ENCODE data around the gene TSPEAR.
"Not testable (repeated sequence)": the region's sequence is repeated elsewhere in the genome, so short reads cannot be mapped to it uniquely, and the experiment has no call there.

The TSPEAR gene

DNA sequence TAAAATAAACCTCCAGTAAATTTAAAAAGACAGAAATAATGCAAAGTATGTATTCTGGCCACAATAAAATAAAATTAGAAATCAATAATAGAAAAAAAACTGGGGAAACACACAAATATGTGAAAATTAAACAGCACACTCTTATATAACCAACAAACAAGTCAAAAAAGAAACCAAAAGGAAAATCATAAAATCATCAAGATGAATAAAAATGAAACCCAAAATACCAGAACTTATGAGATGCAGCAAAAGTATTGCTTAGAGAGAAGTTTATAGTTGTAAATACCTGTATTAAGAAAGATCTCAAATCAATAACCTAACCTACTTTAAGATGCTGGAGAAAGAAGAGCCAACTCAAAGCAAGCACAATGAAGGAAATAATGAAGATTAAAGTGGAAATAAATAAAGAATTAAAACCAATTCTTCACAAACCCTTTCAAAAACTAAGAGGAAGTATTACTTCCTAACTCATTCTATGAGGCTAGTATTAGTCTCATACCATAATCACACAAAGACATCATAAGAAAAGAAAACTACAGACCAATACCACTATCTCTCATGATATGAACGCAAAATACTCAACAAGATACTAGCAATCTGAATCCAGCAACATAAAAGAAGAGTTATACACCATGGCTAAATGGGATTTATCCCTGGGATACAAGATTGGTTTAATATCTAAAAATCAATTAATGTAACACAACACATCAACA is 146.3 kb downstream of the TSPEAR start:
- DNase-seq = no peak

DNA sequence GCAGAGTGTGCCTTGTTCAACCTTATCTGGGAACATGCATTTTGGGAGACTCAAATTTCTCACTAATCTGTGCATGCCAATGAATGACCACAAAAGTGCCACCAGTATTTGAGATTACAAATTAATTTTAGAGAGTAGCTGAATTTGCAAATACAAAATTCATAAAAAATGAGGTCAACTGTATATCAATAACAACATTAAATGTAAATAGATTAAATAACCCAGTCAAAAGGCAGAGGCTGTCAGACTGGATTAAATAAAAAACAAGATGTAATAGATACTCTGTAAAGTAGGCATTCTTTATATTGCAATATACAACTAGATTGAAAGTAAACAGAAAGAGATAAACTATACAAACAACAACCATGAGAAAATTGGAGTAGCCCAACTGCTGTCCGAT is 147.3 kb downstream of the TSPEAR start:
- DNase-seq = no peak

DNA sequence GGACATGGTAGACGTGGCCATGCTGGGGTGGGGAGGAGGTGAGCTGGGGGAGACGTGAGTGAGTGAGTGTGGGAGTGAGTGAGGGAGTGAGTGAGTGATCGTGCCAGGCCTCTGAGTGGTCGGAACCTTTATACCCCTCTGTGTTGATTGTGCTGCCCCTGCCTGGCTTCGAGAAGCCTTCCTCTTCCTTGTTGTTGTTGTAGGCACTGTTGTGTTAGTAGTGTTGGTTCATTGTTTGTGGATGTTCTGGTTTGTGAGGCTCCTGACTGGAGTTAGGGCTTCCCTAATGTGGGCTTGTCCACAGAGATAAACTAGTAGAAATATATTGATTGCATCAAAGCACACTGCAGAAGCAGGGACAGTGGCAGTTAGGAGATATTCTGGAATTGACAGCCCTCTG is 152.7 kb downstream of the TSPEAR start, which contains the start of gene KRTAP10-3:
Gene KRTAP10-3, minus strand, starts transcription at position 101 of the 400 bp plus-strand sequence. Its CDS starts 80 bp downstream, at position 21.
- no peak for DNase-seq

DNA sequence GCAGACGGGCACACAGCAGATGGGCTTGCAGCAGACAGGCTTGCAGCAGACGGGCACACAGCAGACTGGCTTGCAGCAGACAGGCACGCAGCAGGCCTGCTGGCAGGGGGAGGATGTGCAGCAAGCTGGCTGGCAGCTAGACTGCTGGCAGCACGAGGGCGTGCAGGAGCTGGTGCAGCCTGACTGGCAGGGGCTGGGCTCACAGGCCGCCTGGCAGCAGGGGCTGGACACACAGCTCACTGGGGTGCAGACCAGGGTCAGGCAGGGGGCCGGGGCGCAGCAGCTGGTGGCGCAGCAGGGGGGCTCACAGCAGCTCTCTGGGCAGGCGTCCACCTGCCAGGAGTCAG is 153.1 kb downstream of the TSPEAR start:
- DNase-seq = not testable (repeated sequence)

DNA sequence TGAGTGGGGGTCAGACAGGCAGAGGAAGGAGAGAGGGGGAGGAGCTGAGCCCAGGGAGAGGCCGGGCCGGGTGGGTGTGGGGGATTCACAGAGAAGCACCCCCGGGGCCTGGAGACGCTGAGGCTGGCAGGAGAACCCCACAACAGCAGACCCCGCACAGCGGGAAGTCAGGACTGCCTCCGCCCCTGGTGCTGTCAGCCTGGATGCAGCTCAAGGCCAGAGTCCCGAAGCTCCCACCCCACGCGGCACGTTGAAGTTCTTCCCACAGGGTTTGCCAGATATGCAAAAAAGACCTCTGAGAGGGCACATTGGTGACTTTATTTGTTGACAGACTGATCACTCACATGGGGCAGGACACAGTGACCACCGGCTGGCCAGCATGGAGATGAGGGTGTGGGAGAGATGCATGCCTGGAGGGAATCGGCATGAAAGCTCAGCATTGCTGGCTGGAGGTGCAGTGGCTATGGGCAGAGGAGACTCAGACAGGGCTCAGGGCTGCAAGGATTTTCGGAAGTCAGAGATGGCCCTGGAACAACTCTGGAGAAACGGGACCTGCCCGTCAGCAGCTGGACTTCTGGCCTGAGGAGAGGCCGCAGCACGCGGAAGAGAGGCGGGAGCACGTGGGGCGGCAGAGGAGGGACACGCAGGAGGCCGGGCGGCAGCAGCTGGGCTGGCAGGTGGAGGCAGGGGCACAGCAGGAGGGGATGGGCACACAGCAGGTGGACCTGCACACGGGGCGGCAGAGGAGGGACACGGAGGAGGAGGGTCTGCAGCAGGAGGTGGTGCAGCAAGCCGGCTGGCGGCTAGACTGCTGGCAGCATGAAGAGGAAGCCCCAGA is 153.7 kb downstream of the TSPEAR start:
- no peak for DNase-seq

DNA sequence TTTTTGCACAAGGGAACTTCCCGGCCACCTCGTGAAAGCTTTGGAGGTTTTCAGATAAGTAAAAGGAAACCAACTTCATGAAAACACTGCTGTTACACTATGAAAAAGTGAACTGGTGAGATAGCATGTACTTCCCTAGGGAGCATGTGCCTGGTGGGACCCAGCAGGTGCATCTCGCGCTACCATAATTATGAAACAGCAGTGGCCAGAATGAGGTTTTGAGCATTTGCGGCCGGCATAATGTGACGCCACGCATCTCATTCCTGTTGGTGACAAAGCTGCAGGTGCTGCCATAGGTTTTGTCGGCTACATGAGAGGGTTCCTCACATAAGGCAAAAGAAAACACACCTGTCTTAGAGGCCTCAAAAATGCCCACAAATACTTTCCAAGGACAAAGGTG is 154.5 kb downstream of the TSPEAR start:
- no peak for DNase-seq

DNA sequence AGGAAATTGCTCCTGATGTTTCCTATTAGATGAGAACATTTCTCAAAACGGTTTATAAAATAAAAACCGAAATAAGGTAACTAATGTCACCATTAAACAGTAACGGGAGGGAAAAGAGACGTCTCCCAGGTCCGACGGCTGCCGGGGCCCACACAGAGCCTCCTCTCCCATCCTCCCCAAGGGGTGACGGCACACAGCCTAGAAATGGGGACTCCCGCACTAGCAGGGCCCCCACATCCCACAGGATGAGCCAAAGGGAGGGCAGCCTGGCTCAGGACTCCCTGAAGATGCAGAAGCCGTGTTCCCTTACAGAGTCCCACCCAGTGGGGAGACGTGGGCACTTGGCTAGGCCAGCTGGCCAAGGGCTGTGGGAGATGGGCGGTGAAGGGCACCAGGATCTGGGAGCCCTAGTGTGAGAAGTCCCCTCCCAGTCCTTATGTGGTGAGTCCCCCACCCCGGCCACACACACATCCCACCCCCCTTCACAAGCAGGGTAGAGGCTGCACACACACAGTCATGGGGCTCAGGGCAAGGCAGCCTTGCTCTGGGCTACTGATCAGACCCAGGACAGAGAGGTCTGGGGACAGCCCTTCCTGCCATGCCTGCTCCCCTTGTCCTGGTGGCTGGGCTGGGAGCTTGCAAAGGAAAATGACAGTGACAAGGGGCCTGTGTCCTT is 156.0 kb downstream of the TSPEAR start:
- DNase-seq = no peak

DNA sequence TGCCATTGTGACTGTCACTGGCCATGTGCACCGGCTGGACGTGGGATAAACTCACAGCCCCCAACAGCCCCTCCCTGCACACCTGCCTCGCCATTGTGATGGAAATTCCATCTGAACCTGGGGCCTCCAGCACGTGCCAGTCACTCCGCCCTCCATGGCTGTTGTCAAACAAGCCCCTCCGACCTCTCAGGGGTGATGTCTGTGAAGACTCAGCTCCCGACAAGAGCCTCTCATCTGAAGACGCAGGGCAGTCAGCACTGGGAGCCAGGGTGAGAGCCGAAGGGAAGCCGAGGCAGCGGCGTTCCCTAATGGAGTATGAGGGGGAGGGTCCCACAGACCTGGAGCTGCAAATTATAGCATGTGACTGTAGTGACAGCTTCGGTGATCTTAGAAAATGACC is 158.7 kb downstream of the TSPEAR start:
- no peak for DNase-seq

DNA sequence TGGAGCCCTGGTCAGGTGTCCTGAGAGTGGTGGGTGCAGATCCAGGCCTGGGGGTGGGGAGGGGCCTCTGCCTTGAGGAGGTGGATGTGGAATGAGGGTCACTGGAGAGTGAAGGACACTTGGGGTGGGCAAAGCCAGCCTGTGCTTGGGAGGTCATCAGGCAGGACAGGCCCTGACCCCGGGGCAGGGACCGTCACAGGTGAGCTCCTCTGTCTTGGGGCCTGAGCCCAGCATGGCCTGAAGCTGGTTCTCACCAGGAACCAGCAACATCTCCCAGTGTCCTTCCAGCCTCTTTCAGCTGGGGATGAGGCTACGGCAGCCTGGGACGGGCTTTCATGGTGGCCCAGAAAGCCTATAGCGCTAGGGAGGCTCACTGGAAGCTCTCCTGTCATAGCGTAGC is 159.2 kb downstream of the TSPEAR start:
- no peak for DNase-seq

DNA sequence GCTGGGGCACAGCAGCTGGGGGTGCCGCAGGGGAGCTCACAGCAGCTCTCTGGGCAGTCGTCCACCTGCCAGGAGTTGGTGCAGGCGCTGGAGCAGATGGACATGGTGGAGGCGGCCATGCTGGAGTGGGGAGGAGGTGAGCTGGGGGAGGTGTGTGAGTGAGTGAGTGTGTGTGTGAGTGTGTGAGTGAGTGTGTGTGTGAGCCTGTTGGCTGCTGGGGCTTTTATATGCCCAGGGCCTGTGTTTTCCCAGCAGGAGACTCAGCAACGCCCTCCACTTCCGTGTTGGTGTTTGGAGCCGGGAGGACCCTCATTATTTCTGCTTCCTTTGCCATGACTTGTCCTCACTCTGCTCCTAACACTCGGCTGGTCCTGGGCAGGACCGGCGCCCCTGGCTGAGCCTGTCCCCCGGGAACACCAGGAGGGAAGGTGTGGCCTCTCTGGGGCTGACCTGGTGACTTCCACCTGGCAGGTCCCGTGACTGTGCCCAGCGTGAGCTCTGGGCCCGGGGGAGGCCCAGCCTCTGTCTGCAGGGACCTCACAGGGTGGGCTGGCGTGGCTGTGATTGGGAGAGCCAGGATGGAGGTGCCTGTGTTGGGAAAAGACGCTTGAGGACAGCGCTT is 159.9 kb downstream of the TSPEAR start, which contains the start of gene KRTAP10-2:
Gene KRTAP10-2, minus strand, starts transcription at position 166 of the 622 bp plus-strand sequence. Its CDS starts 47 bp downstream, at position 119.
- DNase-seq = no peak

DNA sequence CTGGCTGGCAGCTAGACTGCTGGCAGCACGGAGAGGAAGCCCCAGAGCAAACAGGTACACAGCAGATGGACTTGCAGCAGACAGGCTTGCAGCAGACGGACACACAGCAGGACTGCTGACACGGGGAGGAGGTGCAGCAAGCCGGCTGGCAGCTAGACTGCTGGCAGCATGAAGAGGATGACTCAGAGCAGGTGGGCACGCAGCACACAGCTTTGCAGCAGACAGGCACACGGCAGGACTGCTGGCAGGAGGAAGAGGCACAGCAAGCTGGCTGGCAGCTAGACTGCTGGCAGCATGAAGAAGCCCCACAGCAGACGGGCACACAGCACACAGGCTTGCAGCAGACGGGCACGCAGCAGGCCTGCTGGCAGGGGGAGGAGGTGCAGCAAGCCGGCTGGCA is 160.6 kb downstream of the TSPEAR start:
- DNase-seq = no peak

DNA sequence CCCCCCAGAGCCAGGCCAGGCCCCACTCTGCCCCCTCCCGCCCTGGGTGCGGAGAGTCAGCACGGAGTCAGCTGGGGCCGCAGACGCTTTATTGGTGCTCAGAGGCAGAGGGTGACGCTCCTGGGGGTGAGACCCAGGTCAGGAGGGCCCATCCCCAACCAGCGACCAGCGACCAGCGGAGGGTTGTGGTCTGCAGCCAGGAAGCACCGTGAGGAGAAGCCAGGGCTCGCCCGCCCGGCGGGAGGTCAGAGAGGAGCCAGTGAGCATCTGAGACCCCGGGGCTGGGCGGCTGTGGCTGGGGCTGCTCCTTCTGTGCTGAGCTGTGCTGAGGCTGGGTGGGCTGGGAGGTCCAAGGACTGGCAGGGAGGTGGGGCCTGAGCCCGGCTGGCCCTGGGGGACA is 161.1 kb downstream of the TSPEAR start:
- DNase-seq = not testable (repeated sequence)

DNA sequence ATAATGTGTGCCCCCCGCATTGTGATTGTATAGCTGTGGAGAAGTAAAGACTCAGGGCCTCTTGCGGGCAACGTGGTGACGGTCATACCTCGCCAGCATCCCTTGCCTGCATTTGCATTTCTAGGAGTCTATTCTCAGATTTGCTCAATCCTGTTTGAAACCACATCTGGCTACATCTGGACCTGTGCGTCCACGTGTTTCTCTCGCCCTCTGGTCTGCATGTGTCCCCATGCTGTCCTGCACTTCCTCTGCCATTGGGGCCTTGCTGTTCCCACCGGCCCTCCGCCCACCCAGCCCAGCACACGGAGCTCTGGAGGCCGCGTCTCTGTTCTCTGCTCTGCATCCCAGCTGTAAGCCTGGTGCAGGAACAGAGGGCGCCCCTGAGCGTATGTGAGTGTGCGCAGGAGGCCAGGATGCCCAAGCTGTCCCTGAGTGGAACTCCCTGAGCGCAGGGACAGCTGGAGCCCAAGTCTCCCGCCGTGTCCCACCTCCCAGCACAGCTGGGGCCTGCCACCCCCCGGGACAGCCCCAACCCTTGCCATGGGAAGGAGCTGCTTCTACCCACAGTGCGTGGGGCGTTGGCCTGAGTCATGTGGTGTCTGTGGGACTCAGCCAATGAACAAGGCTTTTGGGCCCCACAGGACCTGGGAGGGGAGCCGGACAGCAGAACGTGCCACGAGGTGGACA is 161.7 kb downstream of the TSPEAR start:
- DNase-seq = no peak

DNA sequence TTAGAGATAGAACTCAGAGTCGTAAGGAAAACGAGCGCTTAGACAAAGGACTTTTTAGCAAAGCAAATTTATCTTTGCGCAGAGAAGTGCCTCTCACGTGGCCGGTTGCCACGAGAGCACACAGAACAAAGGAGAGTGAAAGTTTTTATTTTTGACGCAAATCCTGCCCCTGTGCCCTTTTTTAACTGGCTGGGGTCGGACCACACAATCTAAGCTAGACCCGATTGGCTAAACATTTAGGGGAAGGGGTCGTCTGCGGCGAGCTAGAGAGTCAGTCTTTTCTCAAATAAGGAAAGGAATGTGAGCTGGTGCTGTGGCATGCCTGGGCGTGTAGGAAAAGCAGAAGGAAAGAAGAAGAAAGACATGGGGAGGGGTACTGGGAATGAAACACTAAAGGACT is 162.4 kb downstream of the TSPEAR start:
- DNase-seq = no peak

DNA sequence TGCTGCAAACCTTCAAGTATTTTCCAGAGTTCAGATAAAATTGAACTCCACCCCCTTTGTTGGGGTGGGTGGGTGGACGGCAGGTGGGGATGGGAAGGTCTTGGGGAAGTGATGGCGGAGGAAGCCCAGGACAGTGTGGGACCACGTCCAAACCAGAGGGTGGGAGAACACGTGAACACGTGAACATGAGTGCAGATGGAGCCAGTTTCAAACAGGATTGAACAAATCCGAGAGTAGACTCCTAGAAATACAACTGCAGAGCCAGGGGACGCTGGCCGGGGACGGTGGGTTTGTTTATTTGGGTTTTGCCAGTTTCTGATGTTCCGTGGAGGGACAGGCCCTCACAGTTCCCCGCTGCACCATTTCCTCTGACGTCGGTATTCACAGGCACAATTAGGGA is 163.0 kb downstream of the TSPEAR start:
- no peak for DNase-seq

DNA sequence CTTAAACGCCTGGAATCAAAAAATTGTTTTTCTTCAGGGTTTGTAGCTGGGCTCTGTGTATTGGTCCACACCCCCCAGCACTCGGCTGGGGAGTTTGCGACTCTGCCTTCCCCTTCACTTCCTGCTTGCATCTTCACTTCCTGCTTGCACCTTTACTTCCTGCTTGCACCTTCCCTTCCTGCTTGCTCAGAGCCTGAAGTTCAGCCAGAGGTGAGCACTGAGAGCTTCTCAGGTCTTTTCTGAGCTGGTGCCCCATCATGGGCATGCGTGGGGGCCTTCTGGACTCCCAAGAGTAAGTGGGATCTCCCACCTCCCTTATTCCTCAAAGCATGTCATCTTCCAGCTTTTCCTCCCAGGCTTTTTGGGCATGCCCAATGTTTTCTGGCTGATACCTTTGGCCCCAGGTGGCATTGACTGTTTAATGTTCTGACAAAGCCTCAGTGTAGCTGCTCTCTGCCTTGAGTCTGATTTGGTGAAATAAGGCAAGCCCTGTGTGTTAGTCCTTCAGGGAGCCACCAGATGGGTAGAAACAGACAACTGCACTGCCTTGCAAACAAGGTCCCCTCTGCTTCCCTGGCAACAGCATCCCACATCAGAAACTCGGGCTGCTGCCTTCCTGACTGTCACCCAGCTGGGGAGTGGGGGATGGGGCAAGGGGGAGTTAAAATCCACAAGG is 163.6 kb downstream of the TSPEAR start:
- DNase-seq = no peak

DNA sequence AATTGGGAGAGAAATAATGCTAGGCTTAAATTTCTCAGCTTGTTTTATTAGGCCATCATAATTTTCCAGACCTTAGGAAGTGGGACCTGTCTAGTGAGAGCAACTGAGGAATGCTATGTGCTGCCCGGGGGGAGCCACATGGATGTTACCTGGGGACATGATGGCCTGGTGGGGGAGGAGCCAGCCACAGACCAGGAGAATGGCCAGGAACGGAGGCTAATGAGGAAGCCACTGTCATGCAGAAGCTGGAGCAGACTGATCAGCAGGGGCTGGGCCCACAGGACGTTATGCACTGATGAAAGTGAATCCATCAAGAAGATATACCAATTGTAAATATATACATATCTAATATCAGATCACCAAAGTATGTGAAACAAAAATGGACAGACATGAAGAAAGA is 166.8 kb downstream of the TSPEAR start:
- no peak for DNase-seq

DNA sequence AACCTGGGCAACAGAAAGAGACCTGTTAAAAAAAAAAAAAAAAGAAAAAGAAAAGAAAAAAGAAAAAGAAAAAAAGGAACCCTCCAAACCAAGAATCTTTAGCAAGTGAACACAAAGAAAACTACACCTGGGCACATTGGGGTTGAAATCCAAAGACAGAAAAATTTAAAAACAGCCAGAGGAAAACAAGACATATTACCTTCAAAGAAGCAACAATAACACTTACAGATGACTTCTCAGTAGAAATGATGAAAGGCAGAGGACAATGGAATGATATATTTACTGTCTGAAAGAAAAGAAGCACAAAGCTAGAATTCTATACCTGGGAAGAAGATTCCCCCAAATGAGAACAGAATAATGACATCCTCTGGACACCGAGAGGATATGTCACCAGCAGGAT is 168.7 kb downstream of the TSPEAR start:
- DNase-seq = no peak

DNA sequence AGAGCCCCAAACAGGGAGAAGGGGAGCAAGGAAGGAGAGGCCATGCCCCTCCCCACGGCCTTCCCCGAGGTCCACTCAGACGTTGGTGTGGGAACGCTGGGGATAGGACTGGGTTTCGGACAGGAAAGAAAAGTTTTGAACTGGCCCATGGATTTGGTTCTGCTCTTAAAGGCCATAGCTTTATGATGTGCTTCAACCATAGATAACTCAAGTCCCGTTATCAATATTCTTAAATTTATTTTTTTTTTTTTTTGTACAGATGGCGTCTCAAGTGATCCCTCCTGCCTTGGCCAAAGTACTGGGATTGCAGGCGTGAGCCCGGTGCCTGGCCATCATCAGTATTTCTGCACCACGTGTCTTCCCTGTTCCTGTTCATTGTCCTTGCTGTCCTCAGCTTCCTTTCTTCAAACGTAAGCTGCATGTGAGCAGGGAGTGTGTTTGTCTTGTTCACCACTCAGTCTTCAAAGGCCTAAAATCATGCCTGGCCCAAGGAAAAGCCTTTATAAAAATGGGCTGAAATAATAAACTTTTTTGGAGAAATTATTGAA is 170.6 kb downstream of the TSPEAR start:
- no peak for DNase-seq

DNA sequence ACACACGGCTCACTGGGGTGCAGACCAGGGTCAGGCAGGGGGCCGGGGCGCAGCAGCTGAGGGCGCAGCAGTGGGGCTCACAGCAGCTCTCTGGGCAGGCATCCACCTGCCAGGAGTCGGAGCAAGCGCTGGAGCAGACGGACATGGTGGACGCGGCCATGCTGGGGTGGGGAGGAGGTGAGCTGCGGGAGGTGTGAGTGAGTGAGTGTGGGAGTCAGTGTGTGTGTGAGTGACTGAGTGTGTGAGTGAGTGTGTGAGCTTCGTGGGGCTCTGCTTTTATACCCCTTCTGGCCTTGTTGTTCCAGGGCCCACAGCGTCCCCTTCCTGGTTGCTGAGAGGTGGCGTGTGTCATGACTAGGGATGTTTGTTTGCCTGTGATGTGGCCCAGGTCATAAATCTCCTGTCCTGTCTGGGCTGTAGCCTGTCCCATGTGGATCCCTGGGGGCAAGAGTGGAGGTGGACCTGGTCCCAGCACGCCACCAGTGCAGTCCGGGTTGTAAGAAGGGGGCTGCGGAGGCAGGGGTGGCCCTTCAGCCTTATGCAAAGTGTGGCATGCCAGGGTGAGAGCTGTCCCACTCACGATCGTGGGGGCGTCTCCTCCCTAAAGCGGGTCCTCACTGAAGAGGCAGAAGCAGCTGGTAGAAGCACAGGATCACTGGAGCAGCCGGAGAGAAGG is 171.2 kb downstream of the TSPEAR start, which contains the start of gene KRTAP10-1:
Gene KRTAP10-1, minus strand, starts transcription at position 205 of the 676 bp plus-strand sequence. Its CDS starts 45 bp downstream, at position 160.
- DNase-seq = no peak

DNA sequence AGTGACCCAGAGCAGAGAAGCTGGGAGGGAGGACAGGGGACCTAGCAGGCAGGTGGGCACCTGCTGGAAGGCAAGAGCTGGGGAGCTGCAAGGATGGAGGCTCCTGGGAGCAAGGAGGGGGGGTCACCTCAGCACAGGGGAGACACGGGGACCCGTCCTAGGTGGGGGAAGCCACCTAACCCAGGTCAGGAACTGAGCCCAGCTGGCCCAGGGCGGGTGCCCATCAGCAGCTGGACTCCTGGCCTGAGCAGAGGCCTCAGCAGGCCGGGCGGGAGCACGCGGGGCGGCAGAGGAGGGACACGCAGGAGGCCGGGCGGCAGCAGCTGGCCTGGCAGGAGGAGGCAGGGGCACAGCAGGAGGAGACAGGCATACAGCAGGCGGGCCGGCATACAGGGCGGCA is 172.3 kb downstream of the TSPEAR start:
- DNase-seq = no peak

All from right hindlimb (tissue), 1 donor.